Tongue (tissue), 2 donors: ENCODE data around the gene CALML5. TPM values are rescaled to one million over a fixed set of nuclear protein-coding genes. Genes with fewer than 3 reads are reported as not detected.

Experiments
- DNase-seq: peaks from one replicate; pipeline ENCODE4 v3.0.0-alpha.2; 2015
- total RNA-seq: library from RNA; depleted of rRNA; stranded (reverse); fragments of >200 nt; gene quantifications from one replicate; pipeline ENCODE4 v1.2.3, GENCODE V29; 2014

CALML5 gene
- total RNA-seq, 1 donor from 2014 or later, result 0.41 TPM

DNA sequence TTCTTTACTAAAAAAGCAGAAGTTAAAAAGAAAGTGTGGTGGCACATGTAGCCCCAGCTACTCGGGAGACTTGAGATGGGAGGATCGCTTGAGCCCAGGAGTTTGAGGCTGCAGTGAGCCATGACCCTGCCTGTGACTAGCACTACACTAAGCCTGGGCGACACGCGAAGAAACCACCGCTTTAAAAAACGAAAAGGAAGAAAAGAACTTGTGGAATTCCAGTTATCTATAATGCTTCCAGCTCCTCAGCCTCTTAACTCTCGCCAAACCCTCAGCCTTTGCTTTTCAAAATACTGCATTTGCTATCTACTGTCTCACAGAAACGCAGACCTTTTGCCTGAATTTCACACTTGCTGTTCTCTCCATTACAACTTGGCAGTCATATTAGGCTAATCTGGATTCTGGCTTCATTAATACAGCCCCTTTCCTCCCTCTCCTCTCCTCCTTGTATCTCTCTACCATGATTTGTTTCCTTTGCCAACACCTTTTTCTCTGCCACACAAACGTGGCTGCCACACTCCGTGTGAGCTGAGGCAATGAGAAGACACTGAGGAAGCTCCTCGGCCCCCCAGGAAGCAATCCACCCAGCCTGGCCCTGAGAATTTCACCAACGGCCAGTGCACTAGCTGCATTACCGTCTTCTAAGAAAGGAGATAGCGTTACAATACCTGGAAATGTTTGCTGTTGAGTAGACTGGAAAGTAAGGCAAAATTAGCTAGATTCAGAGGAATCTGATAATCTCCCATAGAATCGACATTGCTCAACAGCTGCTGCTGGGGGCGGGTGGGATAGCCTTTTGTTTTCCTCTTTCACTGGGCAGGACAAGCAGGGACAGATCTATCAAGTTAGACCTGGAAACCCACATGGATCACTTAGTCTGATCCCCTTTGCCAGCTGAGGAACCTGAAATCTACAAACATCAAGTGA, 37.2 kb downstream of the CALML5 start:
- DNase-seq, result peak; percentile 66

DNA sequence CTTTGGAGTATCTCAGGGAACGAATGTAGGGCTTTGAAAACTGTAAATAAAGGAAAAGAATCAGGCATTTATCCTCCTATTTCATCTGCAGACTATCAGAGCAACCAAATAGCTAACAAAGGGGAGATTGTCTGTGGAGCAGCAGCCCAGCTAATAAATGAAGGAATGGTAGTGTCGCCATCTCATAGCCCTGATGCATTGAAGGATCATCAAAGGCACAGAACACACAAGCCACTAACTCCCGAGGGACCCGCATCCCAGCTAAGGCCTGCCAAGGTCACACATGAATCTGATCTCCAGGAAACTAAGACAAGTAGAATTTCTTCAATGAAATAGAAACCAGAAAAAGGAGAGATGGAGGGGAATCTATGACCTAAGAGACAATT, 38.2 kb downstream of the CALML5 start:
- DNase-seq, result no peak

- DNase-seq, result no peak
Measured at GRCh38 chr10:5460468-5461202, 38.7 kb downstream of the CALML5 start.

GRCh38 chr10:5458949-5459747, 40.2 kb downstream of the CALML5 start:
- no peak for DNase-seq

GRCh38 chr10:5458425-5458824, 40.9 kb downstream of the CALML5 start:
- DNase-seq, result no peak

GRCh38 chr10:5457741-5458140, 41.6 kb downstream of the CALML5 start:
- no peak for DNase-seq

DNA sequence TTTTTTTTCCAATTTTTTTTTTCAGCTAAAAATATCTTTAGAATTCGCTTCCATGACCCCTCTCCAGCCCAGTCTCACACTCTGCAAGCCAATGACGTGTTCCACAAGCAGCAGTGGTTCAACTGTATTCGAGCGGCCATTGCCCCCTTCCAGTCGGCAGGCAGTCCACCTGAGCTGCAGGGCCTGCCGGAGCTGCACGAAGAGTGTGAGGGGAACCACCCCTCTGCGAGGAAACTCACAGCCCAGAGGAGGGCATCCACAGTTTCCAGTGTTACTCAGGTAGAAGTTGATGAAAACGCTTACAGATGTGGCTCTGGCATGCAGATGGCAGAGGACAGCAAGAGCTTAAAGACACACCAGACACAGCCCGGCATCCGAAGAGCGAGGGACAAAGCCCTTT, 42.8 kb downstream of the CALML5 start:
- DNase-seq, result no peak

DNA sequence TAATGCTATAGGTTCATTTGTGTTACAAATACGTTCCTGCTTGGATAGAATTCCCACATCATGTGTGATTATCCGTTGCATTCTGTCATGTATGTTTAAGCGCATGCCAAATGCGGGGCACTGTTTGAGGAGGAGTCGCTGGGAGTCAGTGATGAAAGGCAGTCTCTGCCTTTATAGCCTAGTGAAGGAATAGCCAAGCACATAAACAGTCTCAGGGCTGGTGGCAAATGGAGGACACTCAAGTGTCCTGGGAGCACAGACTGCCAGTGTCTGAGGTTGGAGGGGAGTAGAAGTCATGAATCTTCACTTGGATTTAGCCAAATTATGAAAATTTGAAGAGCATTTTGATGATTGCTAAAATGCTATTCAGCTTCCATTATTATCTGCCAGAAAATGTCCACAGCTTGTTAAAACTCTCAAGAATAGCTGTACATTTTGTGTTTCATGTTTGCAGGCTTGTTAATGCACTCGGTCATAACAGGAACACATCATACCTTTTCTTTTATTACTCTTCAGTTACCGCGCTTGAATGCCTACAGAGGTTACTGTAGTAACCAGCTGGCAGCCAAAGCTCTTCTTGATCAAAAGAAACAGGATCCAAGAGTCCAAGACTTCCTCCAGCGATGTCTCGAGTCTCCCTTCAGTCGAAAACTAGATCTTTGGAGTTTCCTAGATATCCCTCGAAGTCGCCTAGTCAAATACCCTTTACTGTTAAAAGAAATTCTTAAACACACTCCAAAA, 45.5 kb downstream of the CALML5 start:
- DNase-seq, result no peak

- DNase-seq, result no peak
Measured at GRCh38 chr10:5450605-5451384, 48.6 kb downstream of the CALML5 start.

DNA sequence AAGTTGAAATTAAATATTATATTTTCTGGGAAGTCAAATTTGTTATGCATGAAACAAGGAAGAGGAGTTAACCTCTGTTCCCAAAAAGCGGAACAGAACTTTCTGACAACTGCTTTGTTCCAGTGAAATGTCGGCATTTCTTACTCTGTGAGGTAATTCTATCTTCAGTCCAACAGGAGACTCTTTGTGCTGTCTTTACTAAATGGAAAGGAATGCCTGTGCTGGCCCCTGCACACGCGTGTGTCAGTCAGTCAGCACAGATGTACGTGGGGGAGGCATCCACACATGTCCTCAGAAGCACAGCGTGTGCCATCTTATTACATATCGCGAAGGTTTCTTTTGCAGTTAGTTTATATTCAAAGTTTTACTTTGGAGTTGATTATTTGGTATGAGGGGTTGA, 49.5 kb downstream of the CALML5 start:
- DNase-seq, result peak; percentile 93

DNA sequence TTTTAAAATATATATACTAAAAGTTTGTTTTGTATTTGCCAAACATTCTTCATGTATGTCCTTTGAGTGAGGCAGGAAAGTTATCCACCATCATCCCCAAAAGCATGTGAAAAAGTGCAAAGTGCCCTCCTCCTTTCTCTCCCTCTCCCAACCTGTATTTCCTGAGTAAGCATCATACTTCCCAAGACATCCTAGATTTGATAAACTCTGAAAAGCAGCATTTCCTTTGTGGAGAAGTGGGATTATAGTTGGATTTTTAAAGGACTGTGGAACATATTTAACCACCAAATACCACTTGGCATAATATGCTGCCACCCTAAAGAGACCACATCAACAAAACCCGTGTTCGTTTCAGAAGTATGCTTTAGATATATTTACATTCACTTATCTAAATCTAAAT, 50.1 kb downstream of the CALML5 start:
- DNase-seq, result peak; percentile 60

Other genes starting within 250 kb of the CALML5 start
- not detected for gene UCN3, start 134.6 kb downstream of the CALML5 start, total RNA-seq
- gene TUBAL3, start 94.7 kb downstream of the CALML5 start, total RNA-seq, result 0.31 TPM
- gene NET1, start 87.0 kb downstream of the CALML5 start, total RNA-seq, result 225 TPM
- gene CALML3, start 25.4 kb upstream of the CALML5 start, total RNA-seq, result 9.4 TPM
- gene ASB13, start 167.0 kb upstream of the CALML5 start, total RNA-seq, result 11.2 TPM
- gene TASOR2, start 185.3 kb upstream of the CALML5 start, total RNA-seq, result 110 TPM